ENCODE results near the gene PRLR.

DNA sequence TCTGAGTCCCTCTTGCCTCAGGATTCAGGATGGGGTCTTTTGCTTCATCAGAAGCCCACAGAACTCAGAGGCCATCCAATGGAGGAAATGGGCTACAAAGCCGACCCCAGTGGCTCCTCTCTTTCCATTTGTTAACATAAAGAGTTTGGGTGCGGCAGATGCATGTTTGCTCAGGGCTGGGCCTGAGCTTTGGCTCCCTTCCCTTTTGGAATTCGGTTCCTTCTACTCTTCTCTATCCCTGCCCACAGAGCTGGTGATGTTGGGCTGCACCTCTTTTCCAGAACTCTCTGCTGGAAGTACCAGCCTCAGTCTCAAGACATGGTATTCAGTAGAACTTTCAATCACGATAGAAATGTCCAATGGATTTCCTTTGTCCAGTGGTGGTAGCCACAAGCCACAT, 115.6 kb downstream of the PRLR start:
- TF ChIP-seq POLR2A (IDR thresholded peaks at IDR 0.05) = no peak
- TF ChIP-seq, protein P1, sequence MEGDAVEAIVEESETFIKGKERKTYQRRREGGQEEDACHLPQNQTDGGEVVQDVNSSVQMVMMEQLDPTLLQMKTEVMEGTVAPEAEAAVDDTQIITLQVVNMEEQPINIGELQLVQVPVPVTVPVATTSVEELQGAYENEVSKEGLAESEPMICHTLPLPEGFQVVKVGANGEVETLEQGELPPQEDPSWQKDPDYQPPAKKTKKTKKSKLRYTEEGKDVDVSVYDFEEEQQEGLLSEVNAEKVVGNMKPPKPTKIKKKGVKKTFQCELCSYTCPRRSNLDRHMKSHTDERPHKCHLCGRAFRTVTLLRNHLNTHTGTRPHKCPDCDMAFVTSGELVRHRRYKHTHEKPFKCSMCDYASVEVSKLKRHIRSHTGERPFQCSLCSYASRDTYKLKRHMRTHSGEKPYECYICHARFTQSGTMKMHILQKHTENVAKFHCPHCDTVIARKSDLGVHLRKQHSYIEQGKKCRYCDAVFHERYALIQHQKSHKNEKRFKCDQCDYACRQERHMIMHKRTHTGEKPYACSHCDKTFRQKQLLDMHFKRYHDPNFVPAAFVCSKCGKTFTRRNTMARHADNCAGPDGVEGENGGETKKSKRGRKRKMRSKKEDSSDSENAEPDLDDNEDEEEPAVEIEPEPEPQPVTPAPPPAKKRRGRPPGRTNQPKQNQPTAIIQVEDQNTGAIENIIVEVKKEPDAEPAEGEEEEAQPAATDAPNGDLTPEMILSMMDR (IDR thresholded peaks at IDR 0.05) = no peak

Measured in body of pancreas (tissue), 4 donors.